Neural progenitor cell (in vitro differentiated cells): ENCODE results near the gene SCARF1.
"Not testable (repeated sequence)": the region's sequence is repeated elsewhere in the genome, so short reads cannot be mapped to it uniquely, and the experiment has no call there.

ENCODE experiments used
- EZH2 ChIP-seq: fragments of 200-600 bp; sonication (generic); IDR thresholded peaks from 2 replicates; pipeline ENCODE4 v1.6.1; 2017; ENCODE audit warnings: antibody characterized with exemption, mild to moderate bottlenecking, moderate library complexity
- EZH2phosphoT487 ChIP-seq: fragments of 200-600 bp; sonication (generic); IDR thresholded peaks from 2 replicates; pipeline ENCODE4 v1.6.1; 2017; ENCODE audit warnings: antibody characterized with exemption
- TF ChIP-seq, protein P1 (sequence below): fragments of 200-600 bp; sonication (generic); IDR thresholded peaks from 2 replicates; pipeline ENCODE4 v1.5.1; 2017; ENCODE audit warnings: antibody characterized with exemption, mild to moderate bottlenecking

DNA sequence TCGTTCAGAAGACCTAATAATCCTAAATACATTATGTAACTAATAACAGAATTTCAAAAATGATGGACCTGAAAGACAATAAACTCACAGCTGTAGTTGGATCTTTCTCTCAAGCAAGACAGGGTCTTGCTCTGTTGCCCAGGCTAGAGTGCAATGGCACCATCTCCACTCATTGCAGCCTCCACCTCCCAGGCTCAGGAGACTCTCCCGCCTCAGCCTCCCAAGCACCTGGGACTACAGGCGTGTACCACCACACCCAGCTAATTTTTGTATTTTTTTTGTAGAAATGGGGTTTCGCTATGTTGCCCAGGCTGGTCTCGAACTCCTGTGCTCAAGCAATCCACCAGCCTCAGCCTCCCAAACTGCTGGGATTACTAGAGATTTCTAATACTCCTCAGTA is 18.4 kb upstream of the SCARF1 start:
- TF ChIP-seq, protein P1, sequence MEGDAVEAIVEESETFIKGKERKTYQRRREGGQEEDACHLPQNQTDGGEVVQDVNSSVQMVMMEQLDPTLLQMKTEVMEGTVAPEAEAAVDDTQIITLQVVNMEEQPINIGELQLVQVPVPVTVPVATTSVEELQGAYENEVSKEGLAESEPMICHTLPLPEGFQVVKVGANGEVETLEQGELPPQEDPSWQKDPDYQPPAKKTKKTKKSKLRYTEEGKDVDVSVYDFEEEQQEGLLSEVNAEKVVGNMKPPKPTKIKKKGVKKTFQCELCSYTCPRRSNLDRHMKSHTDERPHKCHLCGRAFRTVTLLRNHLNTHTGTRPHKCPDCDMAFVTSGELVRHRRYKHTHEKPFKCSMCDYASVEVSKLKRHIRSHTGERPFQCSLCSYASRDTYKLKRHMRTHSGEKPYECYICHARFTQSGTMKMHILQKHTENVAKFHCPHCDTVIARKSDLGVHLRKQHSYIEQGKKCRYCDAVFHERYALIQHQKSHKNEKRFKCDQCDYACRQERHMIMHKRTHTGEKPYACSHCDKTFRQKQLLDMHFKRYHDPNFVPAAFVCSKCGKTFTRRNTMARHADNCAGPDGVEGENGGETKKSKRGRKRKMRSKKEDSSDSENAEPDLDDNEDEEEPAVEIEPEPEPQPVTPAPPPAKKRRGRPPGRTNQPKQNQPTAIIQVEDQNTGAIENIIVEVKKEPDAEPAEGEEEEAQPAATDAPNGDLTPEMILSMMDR = not testable (repeated sequence)
- TF ChIP-seq EZH2, EZH2phosphoT487: not testable (repeated sequence)
